HepG2 (cell line): Measurements from ENCODE around the gene PHKG1. TPM values are rescaled to one million over a fixed set of nuclear protein-coding genes. Genes with fewer than 3 reads are reported as not detected.

Source experiments
- ARNT ChIP-seq: fragments of 450-650 bp; IDR thresholded peaks from 2 replicates; pipeline ENCODE4 v1.6.1; 2017
- CTCF ChIP-seq: sonication (generic); formaldehyde crosslinking; IDR thresholded peaks from 2 replicates; pipeline ENCODE4 v1.5.0; 2020; ENCODE audit warnings: mild to moderate bottlenecking, missing genetic modification reagents, moderate library complexity
- FIP1L1 ChIP-seq: fragments of 200-400 bp; formaldehyde crosslinking; IDR thresholded peaks from 2 replicates; pipeline ENCODE4 v1.6.1; 2018; ENCODE audit warnings: low read depth, mild to moderate bottlenecking, low read length, moderate library complexity, borderline replicate concordance; ENCODE audit not compliant: insufficient read depth
- GLI4 ChIP-seq: sonication (generic); formaldehyde crosslinking; IDR thresholded peaks from 2 replicates; pipeline ENCODE4 v1.5.1; 2020; ENCODE audit warnings: missing genetic modification reagents, mild to moderate bottlenecking, moderate library complexity, borderline replicate concordance
- IRF1 ChIP-seq: sonication (generic); formaldehyde crosslinking; IDR thresholded peaks from 2 replicates; pipeline ENCODE4 v1.4.0; 2020; ENCODE audit warnings: low read depth, mild to moderate bottlenecking, missing genetic modification reagents
- MLXIP ChIP-seq: sonication (generic); formaldehyde crosslinking; IDR thresholded peaks from 2 replicates; pipeline ENCODE4 v1.9.0; 2021; ENCODE audit warnings: missing genetic modification reagents, borderline replicate concordance
- RBAK ChIP-seq: sonication (generic); formaldehyde crosslinking; IDR thresholded peaks from 2 replicates; pipeline ENCODE4 v1.5.1; 2020; ENCODE audit warnings: mild to moderate bottlenecking, missing genetic modification reagents
- RBM22 ChIP-seq: fragments of 200-400 bp; formaldehyde crosslinking; optimal IDR thresholded peaks from 2 replicates; pipeline ENCODE3; 2017; ENCODE audit warnings: mild to moderate bottlenecking, low read length, moderate library complexity
- RFXAP ChIP-seq: sonication (generic); formaldehyde crosslinking; IDR thresholded peaks from 2 replicates; pipeline ENCODE4 v1.4.0; 2020; ENCODE audit warnings: missing genetic modification reagents, borderline replicate concordance
- SNAPC5 ChIP-seq: sonication (generic); formaldehyde crosslinking; IDR thresholded peaks from 2 replicates; pipeline ENCODE4 v1.8.1; 2023; ENCODE audit warnings: mild to moderate bottlenecking, missing genetic modification reagents, borderline replicate concordance
- SRSF4 ChIP-seq: fragments of 200-400 bp; formaldehyde crosslinking; IDR thresholded peaks from one replicate; pipeline ENCODE4 v1.6.1; 2018; ENCODE audit warnings: mild to moderate bottlenecking, low read depth, low read length, moderate library complexity; ENCODE audit not compliant: poor library complexity, severe bottlenecking
- WIZ ChIP-seq: sonication (generic); formaldehyde crosslinking; IDR thresholded peaks from 2 replicates; pipeline ENCODE4 v1.5.1; 2020; ENCODE audit warnings: mild to moderate bottlenecking, missing genetic modification reagents
- ZNF354B ChIP-seq: sonication (generic); formaldehyde crosslinking; IDR thresholded peaks from 2 replicates; pipeline ENCODE4 v1.8.0; 2022; ENCODE audit warnings: mild to moderate bottlenecking, missing genetic modification reagents
- ZNF563 ChIP-seq: sonication (generic); formaldehyde crosslinking; IDR thresholded peaks from 2 replicates; pipeline ENCODE4 v1.8.0; 2022; ENCODE audit warnings: mild to moderate bottlenecking, moderate library complexity, missing genetic modification reagents
- ZNF570 ChIP-seq: sonication (generic); formaldehyde crosslinking; IDR thresholded peaks from 2 replicates; pipeline ENCODE4 v1.4.0; 2020; ENCODE audit warnings: mild to moderate bottlenecking, missing genetic modification reagents, borderline replicate concordance
- ZNF691 ChIP-seq: sonication (generic); formaldehyde crosslinking; IDR thresholded peaks from 2 replicates; pipeline ENCODE4 v1.4.0; 2020; ENCODE audit warnings: missing genetic modification reagents, low read depth, mild to moderate bottlenecking, borderline replicate concordance
- ZNF704 ChIP-seq: sonication (generic); formaldehyde crosslinking; IDR thresholded peaks from 2 replicates; pipeline ENCODE4 v1.8.1; 2023; ENCODE audit warnings: mild to moderate bottlenecking, inconsistent platforms, moderate library complexity, missing genetic modification reagents, borderline replicate concordance
- ZNF740 ChIP-seq: sonication (generic); formaldehyde crosslinking; IDR thresholded peaks from 2 replicates; pipeline ENCODE4 v1.4.0; 2020; ENCODE audit warnings: missing genetic modification reagents
- ZNF788 ChIP-seq: sonication (generic); formaldehyde crosslinking; IDR thresholded peaks from 2 replicates; pipeline ENCODE4 v1.5.0; 2020; ENCODE audit warnings: mild to moderate bottlenecking, missing genetic modification reagents, borderline replicate concordance
- polyA plus RNA-seq, 8 experiments: library from polyadenylated mRNA; depleted of rRNA in 3 of 8; stranded (reverse) in 7 of 8; unstranded in 1 of 8; fragments of >200 nt; fragmentation: Illumina TruSeq in 4 of 8; extraction: Trizol in 4 of 8; gene quantifications; 2 replicates each; pipeline versions ENCODE4 v1.2.1 to v1.2.3, GENCODE V29; 2011 to 2016; ENCODE audit warnings: low read depth in 4 of 8, missing spikeins in 1 of 8, mixed read lengths in 1 of 8; ENCODE audit not compliant: insufficient read depth in 1 of 8
- total RNA-seq, 5 experiments: library from RNA; depleted of rRNA; stranded (reverse); fragments of >200 nt; fragmentation: Illumina TruSeq; extraction: Trizol; gene quantifications; 2 replicates each; pipeline ENCODE4 v1.2.3, GENCODE V29; 2016; ENCODE audit warnings: low read depth in 1 of 5

The PHKG1 gene
- total and polyA plus RNA-seq, 2 of the 13 experiments (the other 11 are each of a cell fraction or from before 2014, with no cell fraction given), result 0.44 to 0.71 TPM

- no peak for TF ChIP-seq ZNF354B (CRISPR knock-in tag)
- TF ChIP-seq RBAK, result no peak
- peak; percentile 63 for TF ChIP-seq CTCF
- TF ChIP-seq ZNF740 (CRISPR knock-in tag), result no peak
- no peak for TF ChIP-seq ARNT
- peak; percentile 82; the same call in 1 of the 2 replicates for TF ChIP-seq RFXAP
- TF ChIP-seq ZNF704 (CRISPR knock-in tag), result no peak
- TF ChIP-seq ZNF570 (CRISPR knock-in tag), result no peak
- TF ChIP-seq ZNF563 (CRISPR knock-in tag), result peak; percentile 58
- peak; percentile 92 for TF ChIP-seq SRSF4
- no peak for TF ChIP-seq GLI4 (CRISPR knock-in tag)
- TF ChIP-seq WIZ, result no peak
- TF ChIP-seq RBM22, result peak; percentile 70
- TF ChIP-seq SNAPC5 (CRISPR knock-in tag), result no peak
- peak; percentile 92; the same call in 1 of the 2 replicates for TF ChIP-seq FIP1L1
- no peak for TF ChIP-seq IRF1 (CRISPR knock-in tag)
- TF ChIP-seq ZNF691 (CRISPR knock-in tag), result peak; percentile 41; the same call in 1 of the 2 replicates
- no peak; the same call in 1 of the 2 replicates for TF ChIP-seq MLXIP (CRISPR knock-in tag)
- TF ChIP-seq ZNF788 (CRISPR knock-in tag), result peak; percentile 97; the same call in 1 of the 2 replicates
Observed at GRCh38 chr7:56063882-56064625, 28.7 kb downstream of the PHKG1 start, which contains the start of gene SUMF2 (continued).
